Mesothelial cell of epicardium (in vitro differentiated cells): ENCODE data around the gene HOXA4. TPM values are rescaled to one million over a fixed set of nuclear protein-coding genes. Genes with fewer than 3 reads are reported as not detected.

ENCODE experiments used
- DNase-seq, 2 experiments: peaks; one replicate each; pipeline ENCODE4 v3.0.0; 2021; ENCODE audit warnings: low spot score in 2 of 2; ENCODE audit not compliant: unreplicated experiment in 2 of 2
- H3K27ac Mint-ChIP-seq: 2 replicates; pipeline ENCODE4 v1.8.0; 2021; ENCODE audit warnings: mixed read lengths
- H3K27me3 Mint-ChIP-seq: 2 replicates; pipeline ENCODE4 v1.8.0; 2021; ENCODE audit warnings: low read depth, mixed read lengths
- H3K36me3 Mint-ChIP-seq: 2 replicates; pipeline ENCODE4 v1.8.0; 2021; ENCODE audit warnings: mixed read lengths
- H3K4me1 Mint-ChIP-seq: 2 replicates; pipeline ENCODE4 v1.8.0; 2021; ENCODE audit warnings: mixed read lengths
- H3K4me3 Mint-ChIP-seq: 2 replicates; pipeline ENCODE4 v1.8.0; 2021; ENCODE audit warnings: mild to moderate bottlenecking, moderate library complexity, mixed read lengths
- H3K9me3 Mint-ChIP-seq: 2 replicates; pipeline ENCODE4 v1.8.0; 2021; ENCODE audit warnings: mixed read lengths
- CTCF ChIP-seq: fragments of 200-600 bp; sonication (generic); IDR thresholded peaks from one replicate; pipeline ENCODE4 v1.5.0; 2021; ENCODE audit warnings: antibody characterized with exemption; ENCODE audit not compliant: unreplicated experiment
- total RNA-seq: library from RNA; stranded (reverse); gene quantifications from 3 replicates; pipeline ENCODE4 v1.2.1, GENCODE V29; 2021

Gene HOXA4
- total RNA-seq, 1 donor from 2014 or later, result 55.9 TPM

- Mint-ChIP-seq H3K9me3 (no peaks in the 10 kb centered on the region), H3K27me3 (peaks cover 65% of the 10 kb centered on the region), H3K27ac (peak overlapping the region; percentile 76), H3K4me1 (peaks cover 67% of the 10 kb centered on the region), H3K4me3 (peak overlapping the region; percentile 87), H3K36me3 (peaks cover 13% of the 10 kb centered on the region)
- TF ChIP-seq CTCF, result no peak
- peak in 1 of 2 experiments; percentile 33 for DNase-seq
These were observed 23.0 kb upstream of the HOXA4 start for GRCh38 chr7:27153526-27153925.

GRCh38 chr7:27152816-27153442, 22.4 kb upstream of the HOXA4 start:
- H3K36me3 Mint-ChIP-seq, result peaks cover 11% of the 10 kb centered on the region
- TF ChIP-seq CTCF, result no peak
- H3K27ac Mint-ChIP-seq, result peak overlapping the region; percentile 99
- no peak for DNase-seq
- H3K9me3 Mint-ChIP-seq, result no peaks in the 10 kb centered on the region
- H3K4me3 Mint-ChIP-seq, result peak overlapping the region; percentile 87
- H3K4me1 Mint-ChIP-seq, result peaks cover 68% of the 10 kb centered on the region
- H3K27me3 Mint-ChIP-seq, result peaks cover 59% of the 10 kb centered on the region

GRCh38 chr7:27151931-27152815, 21.6 kb upstream of the HOXA4 start, which contains the start of gene HOXA3:
TSS of gene HOXA3 (minus strand) at chr7:27152583. CDS start at chr7:27110640, 41,943 bp downstream.
- TF ChIP-seq CTCF, result no peak
- peak in 1 of 2 experiments; percentile 62 for DNase-seq
- no peaks in the 10 kb centered on the region for H3K9me3 Mint-ChIP-seq
- H3K27ac Mint-ChIP-seq, result peak within 1 kb of the TSS; percentile 99
- peaks cover 52% of the 10 kb centered on the region for H3K27me3 Mint-ChIP-seq
- H3K4me3 Mint-ChIP-seq, result peak within 1 kb of the TSS; percentile 87
- H3K4me1 Mint-ChIP-seq, result peaks cover 67% of the 10 kb centered on the region
- H3K36me3 Mint-ChIP-seq, result peaks cover 11% of the 10 kb centered on the region

- Mint-ChIP-seq H3K27ac (peak overlapping the region; percentile 99), H3K9me3 (no peaks in the 10 kb centered on the region), H3K4me1 (peaks cover 70% of the 10 kb centered on the region), H3K27me3 (peaks cover 46% of the 10 kb centered on the region), H3K4me3 (peak overlapping the region; percentile 87), H3K36me3 (peaks cover 13% of the 10 kb centered on the region)
- DNase-seq, result peak in 1 of 2 experiments; percentile 57
- no peak for TF ChIP-seq CTCF
These were observed 20.9 kb upstream of the HOXA4 start for GRCh38 chr7:27151341-27151930.

- peak overlapping the region; percentile 87 for H3K4me3 Mint-ChIP-seq
- peaks cover 42% of the 10 kb centered on the region for H3K27me3 Mint-ChIP-seq
- peak in 1 of 2 experiments; percentile 87 for DNase-seq
- H3K36me3 Mint-ChIP-seq, result peaks cover 13% of the 10 kb centered on the region
- peak overlapping the region; percentile 99 for H3K27ac Mint-ChIP-seq
- peaks cover 77% of the 10 kb centered on the region for H3K4me1 Mint-ChIP-seq
- no peaks in the 10 kb centered on the region for H3K9me3 Mint-ChIP-seq
- peak; percentile 88 for TF ChIP-seq CTCF
These were observed 20.2 kb upstream of the HOXA4 start for GRCh38 chr7:27150568-27151340.
